GM10248 (cell line): ENCODE measurements around the gene MYLK.

ENCODE experiments used
- CTCF ChIA-PET: fragments of 300-600 bp; sonication (Branson Sonifier 250); formaldehyde crosslinking; extraction: SDS; loops from one replicate; lab custom pipeline; 2021; ENCODE audit warnings: antibody characterized with exemption; lab: Yijun Ruan, JAX
- POLR2A ChIA-PET: fragments of 350-650 bp; sonication (Branson Sonifier 250); formaldehyde crosslinking; extraction: SDS; loops from one replicate; lab custom pipeline; 2020; ENCODE audit warnings: antibody characterized with exemption; lab: Yijun Ruan, JAX
- DNase-seq: peaks from one replicate; pipeline ENCODE4 v3.0.0; 2012; ENCODE audit errors: extremely low spot score
- TF ChIP-seq, protein P1 (sequence below): IDR thresholded peaks from 2 replicates; pipeline ENCODE4 v1.5.1; 2012; ENCODE audit warnings: mild to moderate bottlenecking, low read depth; ENCODE audit errors: extremely low read depth, missing control alignments, control extremely low read depth

Gene MYLK

DNA sequence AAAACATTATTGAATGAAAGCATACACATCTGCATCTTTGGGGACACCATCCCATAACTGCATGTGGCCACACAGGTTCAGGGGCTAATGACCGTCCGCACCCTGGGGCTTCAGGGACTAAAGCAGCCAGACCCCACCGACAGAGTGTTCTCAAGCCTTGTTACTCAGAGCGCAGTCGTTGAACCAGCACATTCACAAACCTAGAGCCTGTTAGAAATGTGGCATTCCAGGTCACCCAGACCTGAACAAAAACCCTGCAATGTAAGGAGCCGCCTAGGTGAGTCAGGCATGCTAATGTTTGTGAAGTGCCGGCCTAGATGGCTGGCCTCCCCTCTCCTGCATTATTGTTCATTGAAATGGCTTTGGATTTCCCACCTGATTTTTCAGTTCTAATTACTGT lies 247.0 kb downstream of the MYLK start:
- TF ChIP-seq, protein P1, sequence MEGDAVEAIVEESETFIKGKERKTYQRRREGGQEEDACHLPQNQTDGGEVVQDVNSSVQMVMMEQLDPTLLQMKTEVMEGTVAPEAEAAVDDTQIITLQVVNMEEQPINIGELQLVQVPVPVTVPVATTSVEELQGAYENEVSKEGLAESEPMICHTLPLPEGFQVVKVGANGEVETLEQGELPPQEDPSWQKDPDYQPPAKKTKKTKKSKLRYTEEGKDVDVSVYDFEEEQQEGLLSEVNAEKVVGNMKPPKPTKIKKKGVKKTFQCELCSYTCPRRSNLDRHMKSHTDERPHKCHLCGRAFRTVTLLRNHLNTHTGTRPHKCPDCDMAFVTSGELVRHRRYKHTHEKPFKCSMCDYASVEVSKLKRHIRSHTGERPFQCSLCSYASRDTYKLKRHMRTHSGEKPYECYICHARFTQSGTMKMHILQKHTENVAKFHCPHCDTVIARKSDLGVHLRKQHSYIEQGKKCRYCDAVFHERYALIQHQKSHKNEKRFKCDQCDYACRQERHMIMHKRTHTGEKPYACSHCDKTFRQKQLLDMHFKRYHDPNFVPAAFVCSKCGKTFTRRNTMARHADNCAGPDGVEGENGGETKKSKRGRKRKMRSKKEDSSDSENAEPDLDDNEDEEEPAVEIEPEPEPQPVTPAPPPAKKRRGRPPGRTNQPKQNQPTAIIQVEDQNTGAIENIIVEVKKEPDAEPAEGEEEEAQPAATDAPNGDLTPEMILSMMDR: no peak
- ChIA-PET POLR2A (no interaction called here), CTCF (no interaction called here)
- no peak for DNase-seq

DNA sequence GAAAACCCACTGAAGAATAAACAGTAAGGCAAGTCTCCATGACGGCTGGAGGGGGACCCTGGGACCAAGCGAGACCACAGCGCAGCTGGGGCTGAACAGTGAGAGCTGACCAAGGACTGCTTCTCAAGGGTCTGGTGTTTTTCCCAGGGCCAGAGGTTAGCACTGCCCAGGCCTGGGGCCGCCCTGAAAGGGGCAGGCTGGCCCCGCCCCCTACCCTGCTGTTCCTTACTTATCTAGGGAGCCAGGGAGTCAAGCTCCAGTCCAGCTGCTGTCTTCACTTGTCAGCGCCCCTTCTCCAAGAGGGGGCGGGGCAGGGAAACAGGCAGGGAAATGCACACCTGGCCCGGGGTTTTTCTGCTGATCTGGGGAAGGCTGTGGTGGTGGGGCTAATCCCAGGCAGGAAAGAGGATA lies 247.7 kb downstream of the MYLK start:
- DNase-seq: no peak
- TF ChIP-seq, protein P1: no peak
- ChIA-PET POLR2A (no interaction called here), CTCF (no interaction called here)

DNA sequence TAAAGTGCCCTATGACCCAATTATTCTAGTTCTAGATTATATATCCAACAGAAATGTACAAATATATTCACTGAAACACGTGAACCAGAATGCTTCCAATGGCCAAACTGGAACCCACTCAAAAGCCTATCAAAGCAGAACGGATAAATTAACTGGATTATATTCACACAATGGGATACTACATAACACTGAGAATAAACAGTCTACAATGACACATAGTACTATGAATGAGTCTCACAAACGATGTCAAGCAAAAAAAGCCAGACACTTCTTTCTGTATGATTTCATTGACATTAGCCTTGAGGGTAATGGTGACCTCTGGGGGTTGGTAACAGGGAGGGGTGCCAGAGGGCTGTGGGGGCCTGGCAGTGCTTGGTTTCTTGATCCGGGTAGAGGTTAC lies 248.4 kb downstream of the MYLK start:
- ChIA-PET CTCF (no interaction called here), POLR2A (no interaction called here)
- TF ChIP-seq, protein P1: no peak
- no peak for DNase-seq

DNA sequence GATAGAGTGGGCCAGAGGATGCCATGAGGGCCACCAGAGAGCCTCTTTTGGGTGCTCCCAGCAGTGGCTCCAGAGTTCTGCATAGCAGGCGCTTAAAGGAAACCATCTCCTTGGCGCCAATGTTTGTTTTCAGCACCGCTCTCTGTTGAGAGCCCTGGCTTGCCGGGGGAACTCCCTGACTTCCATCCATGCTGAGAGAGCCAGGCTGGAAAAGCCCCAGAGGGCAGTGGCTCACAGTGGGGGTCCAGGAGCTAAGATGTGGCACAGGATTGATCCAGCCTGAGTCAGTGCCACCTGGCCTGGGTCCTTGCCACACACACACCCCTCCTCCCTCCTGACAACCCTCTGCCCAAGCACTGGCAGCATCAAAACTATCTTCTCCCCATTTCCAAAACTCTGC lies 248.9 kb downstream of the MYLK start:
- ChIA-PET CTCF (no interaction called here), POLR2A (no interaction called here)
- TF ChIP-seq, protein P1: no peak
- no peak for DNase-seq

DNA sequence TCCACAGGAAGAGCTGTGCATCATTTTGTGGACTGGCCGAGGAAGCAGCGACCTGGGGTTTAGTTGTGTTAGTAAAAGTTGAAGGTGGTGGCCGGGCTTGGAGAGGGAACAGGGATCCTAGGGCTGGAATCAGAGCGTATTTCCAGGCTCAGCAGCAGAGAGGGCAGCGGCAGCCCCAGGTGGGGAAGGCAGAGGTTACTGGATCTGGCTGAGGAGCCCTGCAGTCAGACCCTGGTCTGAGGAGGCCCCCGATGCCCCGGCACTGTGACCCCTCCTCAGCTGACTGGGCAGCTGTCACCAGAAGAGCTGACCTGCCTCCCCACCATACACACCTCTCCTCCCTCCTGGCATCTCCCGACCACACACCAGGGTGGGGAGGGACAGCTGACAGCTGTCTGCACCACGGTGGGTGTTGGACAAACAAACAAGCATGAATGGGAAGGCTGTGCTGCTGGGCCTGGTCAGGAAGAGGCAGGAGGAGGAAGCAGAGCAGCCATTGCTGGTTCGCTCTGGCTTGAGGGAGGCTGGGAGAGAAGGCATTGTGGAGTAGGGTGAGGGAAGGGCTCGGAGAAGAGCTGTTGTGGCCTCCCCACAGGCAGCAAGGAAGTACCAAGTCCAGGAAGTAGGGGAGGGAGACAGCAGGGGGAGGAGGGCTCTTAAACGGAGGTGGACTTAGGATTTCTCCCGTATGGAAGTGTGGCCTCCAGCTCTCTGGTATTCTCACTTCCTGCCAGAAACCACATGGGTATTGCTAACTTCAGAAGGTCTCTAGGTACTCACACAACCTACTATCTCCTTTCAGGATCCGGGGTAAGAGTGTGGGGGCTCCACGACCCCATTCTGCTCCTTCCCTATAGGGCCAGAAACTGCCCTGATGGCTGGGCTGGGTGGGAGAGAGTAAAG lies 249.7 kb downstream of the MYLK start:
- POLR2A ChIA-PET: no interaction called here
- DNase-seq: no peak
- CTCF ChIA-PET: interaction anchor here (1.5 to 5.4 kb wide), 2 partner anchors 7 to 89 kb away, joined by 4 to 24 read pairs; no protein-coding TSS in a partner anchor
- TF ChIP-seq, protein P1: no peak

DNA sequence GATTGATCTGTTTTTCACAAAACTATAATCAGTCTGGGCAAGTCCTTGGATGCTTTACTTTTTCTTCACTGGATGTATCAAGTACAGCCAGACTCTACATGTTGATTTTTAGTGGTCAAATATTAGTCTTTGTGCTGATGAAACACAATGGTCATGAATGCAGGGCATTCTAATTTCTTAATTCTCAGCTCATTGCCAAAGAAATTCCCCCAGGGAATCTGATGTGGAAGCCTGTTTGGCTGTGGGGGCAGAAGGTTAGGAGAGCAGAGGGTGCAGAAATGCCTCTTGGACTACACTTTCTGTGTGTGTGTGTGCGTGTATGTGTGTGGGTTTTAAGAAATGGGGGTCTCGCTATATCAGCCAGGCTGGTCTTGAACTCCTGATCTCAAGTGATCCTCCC lies 250.6 kb downstream of the MYLK start:
- TF ChIP-seq, protein P1: no peak
- POLR2A ChIA-PET: no interaction called here
- CTCF ChIA-PET: interaction anchor here (1.5 to 5.4 kb wide), 2 partner anchors 8 to 90 kb away, joined by 4 to 24 read pairs; no protein-coding TSS in a partner anchor
- DNase-seq: no peak
